HepG2 (cell line): ENCODE results near the gene ECM1. TPM values are rescaled to one million over a fixed set of nuclear protein-coding genes. Genes with fewer than 3 reads are reported as not detected.
A peak's percentile ranks its signal among the peaks of the same experiment; 100 is the strongest.

Experiments
- ADNP ChIP-seq: sonication (generic); formaldehyde crosslinking; IDR thresholded peaks from 2 replicates; pipeline ENCODE4 v1.4.0; 2020; ENCODE audit warnings: missing genetic modification reagents
- AHR ChIP-seq: IDR thresholded peaks from 2 replicates; pipeline ENCODE4 v1.6.1; 2018; ENCODE audit warnings: missing genetic modification reagents, missing compliant biosample characterization
- BCL6 ChIP-seq: IDR thresholded peaks from 2 replicates; pipeline ENCODE4 v1.6.1; 2016; ENCODE audit warnings: missing genetic modification reagents, missing compliant biosample characterization
- CENPT ChIP-seq: sonication (generic); formaldehyde crosslinking; IDR thresholded peaks from 2 replicates; pipeline ENCODE4 v1.8.0; 2022; ENCODE audit warnings: low read depth, mild to moderate bottlenecking, moderate library complexity, missing genetic modification reagents
- FOSL1 ChIP-seq: sonication (generic); formaldehyde crosslinking; IDR thresholded peaks from 2 replicates; pipeline ENCODE4 v1.9.0; 2021; ENCODE audit warnings: missing genetic modification reagents, borderline replicate concordance
- MED8 ChIP-seq: sonication (generic); formaldehyde crosslinking; IDR thresholded peaks from 2 replicates; pipeline ENCODE4 v1.8.1; 2023; ENCODE audit warnings: mild to moderate bottlenecking, missing genetic modification reagents; ENCODE audit not compliant: insufficient replicate concordance
- MIER2 ChIP-seq: IDR thresholded peaks from 2 replicates; pipeline ENCODE4 v1.6.1; 2016; ENCODE audit warnings: missing biosample characterization, missing genetic modification reagents
- SIN3B ChIP-seq: fragments of 150-350 bp; IDR thresholded peaks from 2 replicates; pipeline ENCODE4 v1.6.1; 2014; ENCODE audit warnings: low read length
- SOX5 ChIP-seq: IDR thresholded peaks from 2 replicates; pipeline ENCODE4 v1.6.1; 2016; ENCODE audit warnings: borderline replicate concordance
- SP1 ChIP-seq, 2 experiments: fragments of 450-650 bp in 1 of 2; sonication (generic) in 1 of 2; formaldehyde crosslinking in 1 of 2; IDR thresholded peaks; 2 replicates each; pipeline versions ENCODE4 v1.4.0 to v1.6.1; 2016 to 2020; ENCODE audit warnings: missing genetic modification reagents in 1 of 2
- TEAD3 ChIP-seq: optimal IDR thresholded peaks from 2 replicates; pipeline ENCODE3; 2016; ENCODE audit warnings: borderline replicate concordance
- THAP11 ChIP-seq: IDR thresholded peaks from 2 replicates; pipeline ENCODE4 v1.6.1; 2016; ENCODE audit warnings: missing biosample characterization, missing genetic modification reagents
- ZFP82 ChIP-seq: sonication (generic); formaldehyde crosslinking; IDR thresholded peaks from 2 replicates; pipeline ENCODE4 v1.5.1; 2020; ENCODE audit warnings: mild to moderate bottlenecking, missing genetic modification reagents, borderline replicate concordance
- ZNF501 ChIP-seq: sonication (generic); formaldehyde crosslinking; IDR thresholded peaks from 2 replicates; pipeline ENCODE4 v1.5.1; 2020; ENCODE audit warnings: mild to moderate bottlenecking, moderate library complexity, missing genetic modification reagents
- ZNF558 ChIP-seq: sonication (generic); formaldehyde crosslinking; IDR thresholded peaks from 2 replicates; pipeline ENCODE4 v1.9.0; 2022; ENCODE audit warnings: mild to moderate bottlenecking, missing genetic modification reagents, borderline replicate concordance
- ZNF747 ChIP-seq: sonication (generic); formaldehyde crosslinking; IDR thresholded peaks from 2 replicates; pipeline ENCODE4 v1.8.1; 2023; ENCODE audit warnings: missing genetic modification reagents, mild to moderate bottlenecking, borderline replicate concordance
- ZSCAN22 ChIP-seq: sonication (generic); formaldehyde crosslinking; IDR thresholded peaks from 2 replicates; pipeline ENCODE4 v1.4.0; 2020; ENCODE audit warnings: mild to moderate bottlenecking, missing genetic modification reagents
- polyA plus RNA-seq, 8 experiments: library from polyadenylated mRNA; depleted of rRNA in 3 of 8; stranded (reverse) in 7 of 8; unstranded in 1 of 8; fragments of >200 nt; fragmentation: Illumina TruSeq in 4 of 8; extraction: Trizol in 4 of 8; gene quantifications; 2 replicates each; pipeline versions ENCODE4 v1.2.1 to v1.2.3, GENCODE V29; 2011 to 2016; ENCODE audit warnings: low read depth in 4 of 8, missing spikeins in 1 of 8, mixed read lengths in 1 of 8; ENCODE audit not compliant: insufficient read depth in 1 of 8
- total RNA-seq, 5 experiments: library from RNA; depleted of rRNA; stranded (reverse); fragments of >200 nt; fragmentation: Illumina TruSeq; extraction: Trizol; gene quantifications; 2 replicates each; pipeline ENCODE4 v1.2.3, GENCODE V29; 2016; ENCODE audit warnings: low read depth in 1 of 5
- TF ChIP-seq, protein P1 (sequence below): IDR thresholded peaks from 2 replicates; pipeline ENCODE4 v1.6.1; 2016; ENCODE audit warnings: missing compliant biosample characterization, missing genetic modification reagents, borderline replicate concordance
- TF ChIP-seq, protein P2 (sequence below): sonication (generic); formaldehyde crosslinking; IDR thresholded peaks from 2 replicates; pipeline ENCODE4 v1.4.0; 2020; ENCODE audit warnings: mild to moderate bottlenecking, missing genetic modification reagents
- TF ChIP-seq, protein P3 (sequence below): IDR thresholded peaks from 2 replicates; pipeline ENCODE4 v1.4.0; 2020; ENCODE audit warnings: mild to moderate bottlenecking, missing genetic modification reagents
- TF ChIP-seq, protein P4 (sequence below): IDR thresholded peaks from 2 replicates; pipeline ENCODE4 v1.6.1; 2016

The ECM1 gene
- total and polyA plus RNA-seq, 2 of the 13 experiments (the other 11 are each of a cell fraction or from before 2014, with no cell fraction given): 0.42 to 1.0 TPM

DNA sequence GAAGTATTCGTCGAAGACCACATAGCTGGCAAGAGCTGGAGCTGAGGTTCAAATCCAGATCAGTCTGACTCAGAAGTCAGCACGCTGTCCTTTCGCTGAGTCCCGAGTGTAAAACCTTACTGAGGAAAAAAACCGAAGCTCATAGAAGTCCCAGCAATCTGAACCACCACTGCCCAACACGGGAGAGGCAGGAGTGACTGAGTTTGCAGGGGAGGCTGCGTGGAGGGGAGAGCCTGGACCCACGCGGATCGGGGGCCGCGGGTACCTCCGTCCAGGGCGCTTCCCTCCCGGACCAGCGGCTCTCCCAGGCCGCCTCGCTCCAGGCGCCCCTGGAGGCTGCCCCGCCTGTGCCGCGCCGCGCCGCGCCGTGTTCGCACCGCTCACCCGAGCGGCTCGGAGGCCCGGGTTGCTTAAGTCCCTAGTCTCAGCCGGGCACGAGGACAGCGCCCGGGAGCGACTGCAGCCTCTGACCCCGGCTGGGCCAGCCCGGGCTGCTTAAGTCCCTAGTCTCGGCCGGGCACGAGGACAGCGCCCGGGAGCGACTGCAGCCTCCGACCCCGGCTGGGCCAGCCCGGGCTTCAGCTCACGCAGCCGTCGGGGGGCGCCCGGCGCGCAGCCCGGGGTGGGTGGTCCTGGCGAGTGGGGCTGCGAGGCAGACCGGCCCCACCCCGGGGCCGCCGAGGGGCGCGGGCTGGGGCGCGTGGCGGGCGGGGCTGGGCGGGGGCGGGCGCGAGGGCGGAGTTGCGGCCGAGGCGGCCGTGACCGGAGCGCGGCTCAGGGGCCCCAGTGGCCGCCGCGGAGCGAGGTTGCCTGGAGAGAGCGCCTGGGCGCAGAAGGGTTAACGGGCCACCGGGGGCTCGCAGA is 41.0 kb downstream of the ECM1 start, which contains the start of gene ADAMTSL4 (continued):
- TF ChIP-seq, protein P1, sequence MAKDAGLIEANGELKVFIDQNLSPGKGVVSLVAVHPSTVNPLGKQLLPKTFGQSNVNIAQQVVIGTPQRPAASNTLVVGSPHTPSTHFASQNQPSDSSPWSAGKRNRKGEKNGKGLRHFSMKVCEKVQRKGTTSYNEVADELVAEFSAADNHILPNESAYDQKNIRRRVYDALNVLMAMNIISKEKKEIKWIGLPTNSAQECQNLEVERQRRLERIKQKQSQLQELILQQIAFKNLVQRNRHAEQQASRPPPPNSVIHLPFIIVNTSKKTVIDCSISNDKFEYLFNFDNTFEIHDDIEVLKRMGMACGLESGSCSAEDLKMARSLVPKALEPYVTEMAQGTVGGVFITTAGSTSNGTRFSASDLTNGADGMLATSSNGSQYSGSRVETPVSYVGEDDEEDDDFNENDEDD (CRISPR knock-in tag): peak; percentile 43; the same call in 1 of the 2 replicates
- peak; percentile 29; the same call in 1 of the 2 replicates for TF ChIP-seq BCL6 (CRISPR knock-in tag)
- TF ChIP-seq, protein P2, sequence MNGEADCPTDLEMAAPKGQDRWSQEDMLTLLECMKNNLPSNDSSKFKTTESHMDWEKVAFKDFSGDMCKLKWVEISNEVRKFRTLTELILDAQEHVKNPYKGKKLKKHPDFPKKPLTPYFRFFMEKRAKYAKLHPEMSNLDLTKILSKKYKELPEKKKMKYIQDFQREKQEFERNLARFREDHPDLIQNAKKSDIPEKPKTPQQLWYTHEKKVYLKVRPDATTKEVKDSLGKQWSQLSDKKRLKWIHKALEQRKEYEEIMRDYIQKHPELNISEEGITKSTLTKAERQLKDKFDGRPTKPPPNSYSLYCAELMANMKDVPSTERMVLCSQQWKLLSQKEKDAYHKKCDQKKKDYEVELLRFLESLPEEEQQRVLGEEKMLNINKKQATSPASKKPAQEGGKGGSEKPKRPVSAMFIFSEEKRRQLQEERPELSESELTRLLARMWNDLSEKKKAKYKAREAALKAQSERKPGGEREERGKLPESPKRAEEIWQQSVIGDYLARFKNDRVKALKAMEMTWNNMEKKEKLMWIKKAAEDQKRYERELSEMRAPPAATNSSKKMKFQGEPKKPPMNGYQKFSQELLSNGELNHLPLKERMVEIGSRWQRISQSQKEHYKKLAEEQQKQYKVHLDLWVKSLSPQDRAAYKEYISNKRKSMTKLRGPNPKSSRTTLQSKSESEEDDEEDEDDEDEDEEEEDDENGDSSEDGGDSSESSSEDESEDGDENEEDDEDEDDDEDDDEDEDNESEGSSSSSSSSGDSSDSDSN (CRISPR knock-in tag): peak; percentile 98
- TF ChIP-seq CENPT (CRISPR knock-in tag): no peak
- no peak; the same call in 1 of the 2 replicates for TF ChIP-seq ZNF558 (CRISPR knock-in tag)
- peak; percentile 11 for TF ChIP-seq TEAD3
- no peak for TF ChIP-seq ZFP82 (CRISPR knock-in tag)
- TF ChIP-seq ZSCAN22 (CRISPR knock-in tag): no peak
- peak; percentile 8; the same call in 1 of the 2 replicates for TF ChIP-seq SOX5
- peak; percentile 72; the same call in 1 of the 2 replicates for TF ChIP-seq ZNF501
- TF ChIP-seq SIN3B: no peak
- TF ChIP-seq, protein P3, sequence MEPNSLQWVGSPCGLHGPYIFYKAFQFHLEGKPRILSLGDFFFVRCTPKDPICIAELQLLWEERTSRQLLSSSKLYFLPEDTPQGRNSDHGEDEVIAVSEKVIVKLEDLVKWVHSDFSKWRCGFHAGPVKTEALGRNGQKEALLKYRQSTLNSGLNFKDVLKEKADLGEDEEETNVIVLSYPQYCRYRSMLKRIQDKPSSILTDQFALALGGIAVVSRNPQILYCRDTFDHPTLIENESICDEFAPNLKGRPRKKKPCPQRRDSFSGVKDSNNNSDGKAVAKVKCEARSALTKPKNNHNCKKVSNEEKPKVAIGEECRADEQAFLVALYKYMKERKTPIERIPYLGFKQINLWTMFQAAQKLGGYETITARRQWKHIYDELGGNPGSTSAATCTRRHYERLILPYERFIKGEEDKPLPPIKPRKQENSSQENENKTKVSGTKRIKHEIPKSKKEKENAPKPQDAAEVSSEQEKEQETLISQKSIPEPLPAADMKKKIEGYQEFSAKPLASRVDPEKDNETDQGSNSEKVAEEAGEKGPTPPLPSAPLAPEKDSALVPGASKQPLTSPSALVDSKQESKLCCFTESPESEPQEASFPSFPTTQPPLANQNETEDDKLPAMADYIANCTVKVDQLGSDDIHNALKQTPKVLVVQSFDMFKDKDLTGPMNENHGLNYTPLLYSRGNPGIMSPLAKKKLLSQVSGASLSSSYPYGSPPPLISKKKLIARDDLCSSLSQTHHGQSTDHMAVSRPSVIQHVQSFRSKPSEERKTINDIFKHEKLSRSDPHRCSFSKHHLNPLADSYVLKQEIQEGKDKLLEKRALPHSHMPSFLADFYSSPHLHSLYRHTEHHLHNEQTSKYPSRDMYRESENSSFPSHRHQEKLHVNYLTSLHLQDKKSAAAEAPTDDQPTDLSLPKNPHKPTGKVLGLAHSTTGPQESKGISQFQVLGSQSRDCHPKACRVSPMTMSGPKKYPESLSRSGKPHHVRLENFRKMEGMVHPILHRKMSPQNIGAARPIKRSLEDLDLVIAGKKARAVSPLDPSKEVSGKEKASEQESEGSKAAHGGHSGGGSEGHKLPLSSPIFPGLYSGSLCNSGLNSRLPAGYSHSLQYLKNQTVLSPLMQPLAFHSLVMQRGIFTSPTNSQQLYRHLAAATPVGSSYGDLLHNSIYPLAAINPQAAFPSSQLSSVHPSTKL (CRISPR knock-in tag): no peak
- TF ChIP-seq ADNP (CRISPR knock-in tag): peak; percentile 50; the same call in 1 of the 2 replicates
- no peak for TF ChIP-seq SP1 (IDR thresholded peaks at IDR 0.05)
- TF ChIP-seq SP1 (CRISPR knock-in tag; IDR thresholded peaks at IDR 0.05): no peak; the same call in 1 of the 2 replicates
- TF ChIP-seq THAP11: 0 out of 2 replicates have a peak, but pooled peaks have one; percentile 24
- 0 out of 2 replicates have a peak, but pooled peaks have one; percentile 16 for TF ChIP-seq ZNF747
- peak; percentile 56; the same call in 1 of the 2 replicates for TF ChIP-seq AHR (CRISPR knock-in tag)
- peak; percentile 34 for TF ChIP-seq MED8 (CRISPR knock-in tag)
- TF ChIP-seq MIER2 (CRISPR knock-in tag): no peak
- TF ChIP-seq FOSL1 (CRISPR knock-in tag): no peak
- TF ChIP-seq, protein P4, sequence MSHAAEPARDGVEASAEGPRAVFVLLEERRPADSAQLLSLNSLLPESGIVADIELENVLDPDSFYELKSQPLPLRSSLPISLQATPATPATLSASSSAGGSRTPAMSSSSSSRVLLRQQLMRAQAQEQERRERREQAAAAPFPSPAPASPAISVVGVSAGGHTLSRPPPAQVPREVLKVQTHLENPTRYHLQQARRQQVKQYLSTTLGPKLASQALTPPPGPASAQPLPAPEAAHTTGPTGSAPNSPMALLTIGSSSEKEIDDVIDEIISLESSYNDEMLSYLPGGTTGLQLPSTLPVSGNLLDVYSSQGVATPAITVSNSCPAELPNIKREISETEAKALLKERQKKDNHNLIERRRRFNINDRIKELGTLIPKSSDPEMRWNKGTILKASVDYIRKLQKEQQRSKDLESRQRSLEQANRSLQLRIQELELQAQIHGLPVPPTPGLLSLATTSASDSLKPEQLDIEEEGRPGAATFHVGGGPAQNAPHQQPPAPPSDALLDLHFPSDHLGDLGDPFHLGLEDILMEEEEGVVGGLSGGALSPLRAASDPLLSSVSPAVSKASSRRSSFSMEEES: no peak
